Esophagus (tissue), 2 donors: ENCODE results near the gene SCN9A. TPM values are rescaled to one million over a fixed set of nuclear protein-coding genes. Genes with fewer than 3 reads are reported as not detected.

ENCODE experiments used
- H3K27ac ChIP-seq, 2 donors: one replicate each; pipeline ENCODE4 v1.5.1; 2013; ENCODE audit warnings: low read depth in 2 of 2, mild to moderate bottlenecking in 2 of 2, inconsistent platforms in 1 of 2, low read length in 1 of 2, moderate library complexity in 1 of 2
- H3K27me3 ChIP-seq, 2 donors: one replicate each; pipeline ENCODE4 v1.6.1; 2013; ENCODE audit warnings: low read length in 2 of 2, control low read depth in 1 of 2, mild to moderate bottlenecking in 1 of 2; ENCODE audit not compliant: insufficient read depth in 2 of 2, control insufficient read depth in 1 of 2
- H3K36me3 ChIP-seq, 2 donors: one replicate each; pipeline ENCODE4 v1.6.1; 2013; ENCODE audit warnings: low read length in 1 of 2; ENCODE audit not compliant: control insufficient read depth in 2 of 2, insufficient read depth in 2 of 2
- H3K4me1 ChIP-seq, 2 donors: one replicate each; pipeline ENCODE4 v1.6.1; 2013; ENCODE audit warnings: low read length in 1 of 2; ENCODE audit not compliant: control insufficient read depth in 2 of 2, insufficient read depth in 2 of 2
- H3K4me3 ChIP-seq, 2 donors: one replicate each; pipeline ENCODE4 v1.5.1; 2013; ENCODE audit warnings: low read length in 2 of 2, mild to moderate bottlenecking in 2 of 2, low read depth in 1 of 2, moderate library complexity in 1 of 2
- H3K9me3 ChIP-seq, 2 donors: one replicate each; pipeline ENCODE4 v1.6.1; 2013; ENCODE audit warnings: mild to moderate bottlenecking in 2 of 2, low read depth in 1 of 2, low read length in 1 of 2, moderate library complexity in 1 of 2; ENCODE audit not compliant: control insufficient read depth in 2 of 2, insufficient read depth in 1 of 2
- WGBS, 2 donors: extraction: QIAGEN DNeasy Blood & Tissue Kit; methylation state at CpG; one replicate each; pipeline ENCODE4 v1.1.7; 2013; 5-methylcytosine and 5-hydroxymethylcytosine counted together
- polyA plus RNA-seq, 2 donors: library from polyadenylated mRNA; stranded (reverse); fragments of 200-250 nt; gene quantifications; one replicate each; pipeline ENCODE4 v1.2.3, GENCODE V29; 2013
- donor health status: healthy with polysubstance abuse.
- donor health status: Bipolar disorder and iron deficiency.

The SCN9A gene
- polyA plus RNA-seq, 2 donors, result 0.10 to 0.12 TPM

DNA sequence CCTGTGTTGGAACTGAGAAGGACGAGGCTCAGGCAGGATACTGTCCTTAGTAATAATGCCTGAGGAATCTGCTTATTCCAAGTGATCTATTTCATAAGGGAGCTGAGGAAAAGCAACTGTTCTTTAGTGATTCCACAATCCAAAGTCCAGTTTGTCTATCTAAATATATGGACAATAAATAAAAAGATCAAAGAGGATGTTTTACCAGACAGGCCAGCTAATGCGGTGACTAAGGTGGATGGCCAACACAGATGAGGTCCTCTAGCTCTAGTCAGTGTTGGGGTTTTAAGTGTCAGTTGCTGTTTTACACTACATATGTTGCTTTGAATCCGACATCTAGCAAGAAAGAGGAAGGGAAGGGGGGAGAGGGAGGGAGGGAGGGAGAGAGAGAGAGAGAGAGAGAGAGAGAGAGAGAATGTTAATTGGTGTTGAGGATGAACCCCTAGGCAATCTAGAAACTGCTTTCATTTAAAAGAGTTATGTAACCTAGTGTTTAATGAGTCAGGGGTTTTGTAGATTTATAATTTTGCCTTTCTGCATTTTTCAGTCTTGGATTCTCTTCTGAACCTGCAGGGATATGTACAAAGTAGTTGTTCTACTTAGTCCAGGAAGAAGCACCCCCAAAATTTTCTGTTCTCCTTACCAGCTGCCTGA lies 220.9 kb downstream of the SCN9A start:
- no peak overlapping the region for H3K4me3 ChIP-seq
- H3K4me1 ChIP-seq, result no peaks in the 10 kb centered on the region
- 40 to 61% methylated on average over 3 of the region's 3 CpGs for WGBS, 2 donors
- no peaks in the 10 kb centered on the region for H3K27me3 ChIP-seq
- no peaks in the 10 kb centered on the region for H3K36me3 ChIP-seq
- H3K27ac ChIP-seq, result no peak overlapping the region
- H3K9me3 ChIP-seq, result no peaks in the 10 kb centered on the region

DNA sequence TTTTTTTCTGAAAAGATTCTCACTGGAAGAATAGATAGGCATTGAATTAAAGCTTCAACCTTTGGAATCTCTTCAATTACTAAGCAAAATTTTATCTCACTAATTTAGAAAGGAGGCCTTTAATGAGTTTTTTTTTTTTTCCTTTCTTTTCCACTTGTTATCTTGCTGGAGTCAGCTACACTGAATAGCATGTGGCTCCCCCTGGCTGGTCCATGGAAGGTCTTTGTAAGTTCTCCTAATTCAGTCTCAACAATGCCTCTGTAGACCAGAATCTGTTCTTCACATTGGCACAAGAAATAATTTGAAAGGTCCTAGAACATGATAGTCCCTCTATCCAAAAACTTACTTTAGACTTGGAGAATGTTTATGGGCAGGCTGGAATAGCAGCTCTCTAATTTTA lies 223.7 kb downstream of the SCN9A start:
- Histone ChIP-seq H3K27me3 (no peaks in the 10 kb centered on the region), H3K9me3 (no peaks in the 10 kb centered on the region), H3K4me3 (no peak overlapping the region), H3K27ac (no peak overlapping the region), H3K36me3 (no peaks in the 10 kb centered on the region), H3K4me1 (no peaks in the 10 kb centered on the region)

DNA sequence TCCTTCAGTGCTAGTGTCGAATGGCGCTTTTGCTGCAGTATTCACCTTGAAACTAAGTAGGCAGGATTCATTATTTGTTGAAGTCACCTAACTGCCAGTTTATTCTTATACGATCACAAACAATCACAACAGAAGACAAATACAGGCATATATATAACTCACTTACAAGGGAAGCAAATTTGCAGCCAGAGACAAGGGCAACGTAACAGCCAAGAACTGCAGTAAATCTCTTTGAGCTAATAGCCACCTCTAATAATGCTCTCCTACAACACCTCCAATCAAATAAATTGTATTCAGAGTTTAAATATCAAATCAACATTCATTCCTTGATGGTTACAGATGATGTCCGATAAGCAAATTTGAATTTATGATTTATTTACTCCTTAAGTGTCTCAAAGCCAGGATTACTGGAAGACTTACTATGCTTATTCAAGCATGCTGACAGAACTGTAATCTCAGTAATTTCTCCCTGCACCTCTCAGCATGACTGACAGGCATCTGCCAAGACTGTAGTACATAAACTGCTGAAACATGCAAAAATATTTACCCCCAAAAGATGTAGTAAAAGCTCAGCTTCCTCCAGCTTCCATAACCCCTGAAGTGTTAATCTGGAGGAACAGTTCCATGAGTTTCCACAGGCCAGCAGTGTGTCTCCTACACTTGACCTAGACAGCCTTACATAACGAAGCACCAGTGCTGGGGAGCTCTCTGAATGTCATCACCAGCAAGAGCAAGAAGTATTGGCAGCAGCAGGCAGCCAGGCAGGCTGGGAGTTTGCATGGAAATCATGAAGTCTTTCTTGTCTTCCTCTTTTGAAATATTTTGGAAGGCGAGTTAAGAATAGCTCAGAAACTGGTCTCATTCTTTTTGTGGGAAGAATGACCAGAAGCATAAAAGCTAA lies 227.0 kb downstream of the SCN9A start:
- Histone ChIP-seq H3K27me3 (no peaks in the 10 kb centered on the region), H3K36me3 (no peaks in the 10 kb centered on the region), H3K9me3 (no peaks in the 10 kb centered on the region), H3K4me3 (no peak overlapping the region), H3K4me1 (no peaks in the 10 kb centered on the region), H3K27ac (no peak overlapping the region)
- WGBS, 2 donors, result 74 to 77% methylated on average over 7 of the region's 7 CpGs

DNA sequence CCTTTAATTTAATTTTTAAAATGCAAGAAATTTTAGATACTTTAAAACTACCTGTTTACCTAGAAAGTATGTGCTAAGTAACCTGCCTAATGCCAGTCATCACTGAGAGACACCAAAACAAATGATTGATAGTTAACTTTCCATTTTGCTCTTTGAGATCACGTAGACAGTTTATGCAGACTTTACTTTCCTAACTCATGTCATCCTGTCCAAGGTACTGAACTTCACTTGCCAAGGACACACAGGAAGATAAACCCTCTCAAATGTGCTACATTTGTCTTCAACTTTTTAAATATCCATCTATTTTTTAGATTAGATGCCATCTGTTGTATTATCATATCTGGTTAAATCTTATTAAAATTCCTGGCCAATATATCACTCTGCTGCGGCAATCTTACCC lies 227.9 kb downstream of the SCN9A start:
- WGBS, 2 donors, result 74 to 78% methylated on average over 2 of the region's 2 CpGs
- H3K9me3 ChIP-seq, result no peaks in the 10 kb centered on the region
- H3K27me3 ChIP-seq, result no peaks in the 10 kb centered on the region
- H3K27ac ChIP-seq, result no peak overlapping the region
- no peaks in the 10 kb centered on the region for H3K4me1 ChIP-seq
- H3K36me3 ChIP-seq, result no peaks in the 10 kb centered on the region
- H3K4me3 ChIP-seq, result no peak overlapping the region

Other genes starting within 250 kb of the SCN9A start
- not detected for gene SCN1A, start 247.9 kb downstream of the SCN9A start, polyA plus RNA-seq
- gene SCN7A, start 118.3 kb upstream of the SCN9A start, polyA plus RNA-seq, result 1 to 10 TPM in 1 of 2 donors, under 1 TPM in 1; 0.47 to 1.2 TPM